GM23338 (cell line): Measurements from ENCODE around the gene SMOC2. TPM values are rescaled to one million over a fixed set of nuclear protein-coding genes. Genes with fewer than 3 reads are reported as not detected.

Experiments used
- ATAC-seq: fragments of 200-7000 bp; cut with Tn5 transposase; 3 replicates; pipeline ENCODE4 v1.9.1; 2020
- DNase-seq: peaks from one replicate; pipeline ENCODE4 v3.0.0-alpha.2; 2015; ENCODE audit warnings: low spot score
- H2AFZ ChIP-seq: fragments of 200-600 bp; sonication (generic); 2 replicates; pipeline ENCODE4 v1.8.0; 2016; ENCODE audit warnings: antibody characterized with exemption, mild to moderate bottlenecking, moderate library complexity
- H3F3A ChIP-seq: fragments of 200-600 bp; sonication (generic); replicated peaks from 2 replicates; pipeline ENCODE4 v1.8.0; 2017; ENCODE audit warnings: antibody characterized with exemption, mixed run types, low read depth
- H3K27ac ChIP-seq: fragments of 200-600 bp; sonication (generic); 2 replicates; pipeline ENCODE4 v1.6.1; 2016; ENCODE audit warnings: low read depth
- H3K27me3 ChIP-seq: fragments of 200-600 bp; sonication (generic); 2 replicates; pipeline ENCODE4 v1.8.0; 2016; ENCODE audit warnings: mild to moderate bottlenecking, mixed run types, moderate library complexity; ENCODE audit not compliant: insufficient read depth
- H3K36me3 ChIP-seq: fragments of 200-600 bp; sonication (generic); 2 replicates; pipeline ENCODE4 v1.8.0; 2016; ENCODE audit warnings: mild to moderate bottlenecking; ENCODE audit not compliant: insufficient read depth
- H3K4me1 ChIP-seq: fragments of 200-600 bp; sonication (generic); 2 replicates; pipeline ENCODE4 v1.8.0; 2016; ENCODE audit warnings: mild to moderate bottlenecking, moderate library complexity; ENCODE audit not compliant: insufficient read depth
- H3K4me2 ChIP-seq: fragments of 200-600 bp; sonication (generic); 2 replicates; pipeline ENCODE4 v1.7.1; 2017; ENCODE audit warnings: mixed run types
- H3K4me3 ChIP-seq: fragments of 200-600 bp; sonication (generic); 2 replicates; pipeline ENCODE4 v1.6.1; 2016; ENCODE audit warnings: mixed run types
- H3K79me2 ChIP-seq: fragments of 200-600 bp; sonication (generic); replicated peaks from 2 replicates; pipeline ENCODE4 v1.8.0; 2017; ENCODE audit warnings: mild to moderate bottlenecking; ENCODE audit not compliant: insufficient read depth
- H3K9me2 ChIP-seq: fragments of 200-600 bp; sonication (generic); 2 replicates; pipeline ENCODE4 v1.8.0; 2017; ENCODE audit not compliant: insufficient read depth
- H4K20me1 ChIP-seq: fragments of 200-600 bp; sonication (generic); replicated peaks from 2 replicates; pipeline ENCODE4 v1.8.0; 2017; ENCODE audit warnings: mild to moderate bottlenecking; ENCODE audit not compliant: insufficient read depth
- H3K27ac Mint-ChIP-seq: 2 replicates; pipeline ENCODE4 v1.8.0; 2020; ENCODE audit warnings: inconsistent platforms, mild to moderate bottlenecking, moderate library complexity, mixed read lengths
- H3K27me3 Mint-ChIP-seq: 3 replicates; pipeline ENCODE4 v1.8.0; 2022; ENCODE audit warnings: low read depth, mild to moderate bottlenecking, moderate library complexity, mixed read lengths, inconsistent platforms; ENCODE audit not compliant: insufficient read depth, poor library complexity
- H3K36me3 Mint-ChIP-seq: 3 replicates; pipeline ENCODE4 v1.8.0; 2021; ENCODE audit warnings: low read depth, mild to moderate bottlenecking, inconsistent platforms, moderate library complexity, mixed read lengths
- H3K4me1 Mint-ChIP-seq: 3 replicates; pipeline ENCODE4 v1.8.0; 2020; ENCODE audit warnings: mild to moderate bottlenecking, inconsistent platforms, mixed read lengths
- H3K4me3 Mint-ChIP-seq: 3 replicates; pipeline ENCODE4 v1.8.0; 2021; ENCODE audit warnings: moderate library complexity, mild to moderate bottlenecking, inconsistent platforms, mixed read lengths
- H3K9me3 Mint-ChIP-seq: 3 replicates; pipeline ENCODE4 v1.8.0; 2020; ENCODE audit warnings: moderate library complexity, mild to moderate bottlenecking, inconsistent platforms, mixed read lengths
- CREB1 ChIP-seq: fragments of 250-450 bp; sonication (Bioruptor Pico); IDR thresholded peaks from 2 replicates; pipeline ENCODE4 v1.5.0; 2020; ENCODE audit warnings: low read depth, mild to moderate bottlenecking, moderate library complexity
- CTCF ChIP-seq, 2 experiments: fragments of 200-600 bp in 1 of 2; sonication (generic) in 1 of 2; conservative IDR thresholded peaks; 2 replicates each; pipeline versions ENCODE4 v1.5.1 to v1.6.1; 2016 to 2017; ENCODE audit warnings: antibody characterized with exemption in 2 of 2, low read depth in 2 of 2, mild to moderate bottlenecking in 2 of 2, moderate library complexity in 1 of 2
- ETS1 ChIP-seq: IDR thresholded peaks from 2 replicates; pipeline ENCODE4 v1.6.1; 2016; ENCODE audit warnings: antibody characterized with exemption
- EZH2 ChIP-seq: fragments of 200-600 bp; sonication (generic); IDR thresholded peaks from one replicate; pipeline ENCODE4 v1.8.0; 2017; ENCODE audit warnings: antibody characterized with exemption, mild to moderate bottlenecking, low read depth; ENCODE audit not compliant: unreplicated experiment
- EZH2phosphoT487 ChIP-seq: fragments of 200-600 bp; sonication (generic); IDR thresholded peaks from one replicate; pipeline ENCODE4 v1.8.1; 2018; ENCODE audit warnings: antibody characterized with exemption; ENCODE audit not compliant: unreplicated experiment
- JUNB ChIP-seq: IDR thresholded peaks from one replicate; pipeline ENCODE4 v1.6.1; 2016; ENCODE audit warnings: antibody characterized with exemption; ENCODE audit not compliant: unreplicated experiment
- NANOG ChIP-seq: IDR thresholded peaks from 2 replicates; pipeline ENCODE4 v1.6.1; 2016; ENCODE audit warnings: antibody characterized with exemption, borderline replicate concordance
- POLR2AphosphoS5 ChIP-seq: IDR thresholded peaks from 2 replicates; pipeline ENCODE4 v1.6.1; 2016; ENCODE audit warnings: antibody characterized with exemption, low read depth
- REST ChIP-seq: IDR thresholded peaks from one replicate; pipeline ENCODE4 v1.6.1; 2018; ENCODE audit warnings: antibody characterized with exemption; ENCODE audit not compliant: unreplicated experiment
- STAT1 ChIP-seq: IDR thresholded peaks from one replicate; pipeline ENCODE4 v1.6.1; 2016; ENCODE audit warnings: antibody characterized with exemption; ENCODE audit not compliant: unreplicated experiment
- ZNF114 ChIP-seq: fragments of 250-450 bp; sonication (Bioruptor Pico); IDR thresholded peaks from 2 replicates; pipeline ENCODE4 v1.5.0; 2020; ENCODE audit warnings: mild to moderate bottlenecking, moderate library complexity
- ZNF331 ChIP-seq: fragments of 250-450 bp; sonication (Bioruptor Pico); IDR thresholded peaks from 2 replicates; pipeline ENCODE4 v1.5.0; 2020; ENCODE audit warnings: low read depth, mild to moderate bottlenecking, moderate library complexity
- ZNF462 ChIP-seq: fragments of 250-450 bp; sonication (Bioruptor Pico); IDR thresholded peaks from 2 replicates; pipeline ENCODE4 v1.5.0; 2020; ENCODE audit warnings: mild to moderate bottlenecking, moderate library complexity
- polyA plus RNA-seq: library from polyadenylated mRNA; unstranded; fragments of >200 nt; fragmentation: Nextera tagmentation; extraction: Ambion mirVana; gene quantifications from 2 replicates; pipeline ENCODE4 v1.2.1, GENCODE V29; 2016
- total RNA-seq: library from RNA; depleted of rRNA; stranded (reverse); fragments of >200 nt; shearing (Covaris generic); gene quantifications from 2 replicates; pipeline ENCODE4 v1.2.3, GENCODE V29; 2014

SMOC2 gene
- total and polyA plus RNA-seq, 2 experiments from 2014 or later, result 4.3 to 6.5 TPM

- H3K4me3 Mint-ChIP-seq, result no peak overlapping the region
- Histone ChIP-seq H3K4me1 (no peaks in the 10 kb centered on the region), H2AFZ (no peak overlapping the region), H3K9me2 (no peaks in the 10 kb centered on the region), H3K79me2 (no peaks in the 10 kb centered on the region), H3K36me3 (no peaks in the 10 kb centered on the region), H3K27ac (no peak overlapping the region), H3K4me2 (no peak overlapping the region), H4K20me1 (no peaks in the 10 kb centered on the region), H3K4me3 (no peak overlapping the region), H3K27me3 (no peaks in the 10 kb centered on the region), H3F3A (no peaks in the 10 kb centered on the region)
- H3K27me3 Mint-ChIP-seq, result no peaks in the 10 kb centered on the region
- H3K4me1 Mint-ChIP-seq, result no peaks in the 10 kb centered on the region
- ATAC-seq (no peak), DNase-seq (no peak)
- no peak for TF ChIP-seq ZNF331
- TF ChIP-seq CREB1, result no peak
- no peak for TF ChIP-seq ZNF114
- TF ChIP-seq NANOG, result no peak
- no peak for TF ChIP-seq JUNB
- TF ChIP-seq ZNF462 (CRISPR knock-in tag), result no peak
- no peak for TF ChIP-seq REST
- no peak for TF ChIP-seq POLR2AphosphoS5
- TF ChIP-seq STAT1, result no peak
- no peak for TF ChIP-seq EZH2phosphoT487
- no peak for TF ChIP-seq ETS1
- TF ChIP-seq EZH2, result no peak
- no peak for TF ChIP-seq CTCF (conservative IDR thresholded peaks at IDR 0.05; ENCODE audit: low read depth in 2 of 2)
- no peak overlapping the region for H3K27ac Mint-ChIP-seq
- H3K36me3 Mint-ChIP-seq, result no peaks in the 10 kb centered on the region
- H3K9me3 Mint-ChIP-seq, result no peaks in the 10 kb centered on the region
Observed at GRCh38 chr6:168485818-168486217, 44.8 kb downstream of the SMOC2 start.
